OCI-LY1 (cell line): ENCODE data around the gene FBRSL1.
"Not testable (repeated sequence)": the region's sequence is repeated elsewhere in the genome, so short reads cannot be mapped to it uniquely, and the experiment has no call there.

Experiments used
- CTCF ChIP-seq: fragments of 200-600 bp; sonication (generic), shearing (Covaris generic); IDR thresholded peaks from 2 replicates; pipeline ENCODE4 v1.5.1; 2017; ENCODE audit warnings: mild to moderate bottlenecking, antibody characterized with exemption, low read length, moderate library complexity, mixed read lengths
- EZH2 ChIP-seq: fragments of 200-600 bp; sonication (generic), shearing (Covaris generic); IDR thresholded peaks from 2 replicates; pipeline ENCODE4 v1.8.0; 2017; ENCODE audit warnings: borderline replicate concordance, mixed run types, mild to moderate bottlenecking, antibody characterized with exemption, low read length, moderate library complexity, mixed read lengths

GRCh38 chr12:132440420-132440819 lies 49.5 kb upstream of the FBRSL1 start:
- not testable (repeated sequence) for TF ChIP-seq EZH2, CTCF
